GM18907 (cell line): ENCODE results near the gene TMEM54.
"Not testable (repeated sequence)": the region's sequence is repeated elsewhere in the genome, so short reads cannot be mapped to it uniquely, and the experiment has no call there.

Source experiments
- ATAC-seq: cut with Tn5 transposase; IDR thresholded peaks from one replicate; pipeline ENCODE4 v1.9.1; 2021; ENCODE audit warnings: mild to moderate bottlenecking, moderate library complexity; ENCODE audit not compliant: unreplicated experiment

Gene TMEM54

DNA sequence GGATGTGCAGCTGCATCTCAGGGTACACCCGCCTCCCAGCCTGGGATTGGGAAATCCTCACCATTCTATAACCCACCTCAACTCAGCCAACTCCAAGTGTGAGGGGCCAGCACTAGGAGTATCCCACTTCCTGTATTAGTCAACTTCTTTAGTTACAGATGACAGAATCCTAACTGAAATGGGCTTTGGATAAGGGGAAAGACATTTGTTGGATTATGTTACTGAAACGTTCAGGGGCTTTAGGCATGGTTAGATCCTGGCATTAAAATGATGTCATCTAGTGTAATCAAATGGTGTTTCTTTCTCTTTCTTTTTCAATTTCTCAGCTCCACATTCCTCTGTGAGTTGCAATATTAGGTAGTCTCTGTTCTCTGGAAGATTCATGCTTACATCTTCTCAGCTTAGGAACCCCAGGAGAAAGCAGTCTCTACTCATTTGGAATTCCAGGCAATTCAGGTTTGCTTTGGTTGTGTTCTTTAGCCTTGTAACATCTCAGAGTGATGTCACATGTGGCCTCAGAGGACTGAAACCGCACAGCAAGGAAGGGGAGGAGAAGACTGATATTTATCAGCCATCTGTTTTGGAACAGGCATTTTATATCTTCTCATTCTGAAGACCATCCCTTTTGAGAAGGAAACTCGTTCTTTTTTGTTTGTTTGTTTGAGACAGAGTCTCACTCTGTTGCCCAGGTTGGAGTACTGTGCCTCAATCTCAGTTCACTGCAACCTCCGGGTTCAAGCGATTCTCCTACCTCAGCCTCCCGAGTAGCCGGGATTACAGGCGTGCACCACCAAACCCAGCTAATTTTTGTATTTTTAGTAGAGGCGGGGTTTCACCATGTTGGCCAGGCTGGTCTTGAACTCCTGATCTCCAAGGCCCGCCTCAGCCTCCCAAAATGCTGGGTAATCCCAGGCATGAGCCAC lies 18.9 kb upstream of the TMEM54 start:
- no peak for ATAC-seq

DNA sequence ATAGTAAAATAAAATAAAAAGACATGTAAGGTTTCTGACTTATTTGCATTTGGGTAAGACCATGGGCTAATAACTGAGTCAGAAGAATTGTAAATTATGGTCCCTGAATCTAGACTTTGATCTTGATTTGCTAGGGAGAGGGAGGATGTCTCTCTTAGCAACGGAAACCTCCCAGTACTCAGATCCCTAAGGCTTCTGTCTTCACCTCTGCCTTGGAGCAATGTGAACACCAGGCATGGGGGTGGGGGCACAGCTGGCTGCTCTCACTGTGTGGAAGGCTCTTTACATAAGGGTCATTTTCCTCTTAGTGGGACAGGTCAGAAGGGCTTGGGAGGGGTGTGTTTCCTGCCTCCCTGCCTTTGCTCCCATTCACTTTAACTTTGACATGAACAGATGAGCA lies 17.0 kb upstream of the TMEM54 start:
- no peak for ATAC-seq

DNA sequence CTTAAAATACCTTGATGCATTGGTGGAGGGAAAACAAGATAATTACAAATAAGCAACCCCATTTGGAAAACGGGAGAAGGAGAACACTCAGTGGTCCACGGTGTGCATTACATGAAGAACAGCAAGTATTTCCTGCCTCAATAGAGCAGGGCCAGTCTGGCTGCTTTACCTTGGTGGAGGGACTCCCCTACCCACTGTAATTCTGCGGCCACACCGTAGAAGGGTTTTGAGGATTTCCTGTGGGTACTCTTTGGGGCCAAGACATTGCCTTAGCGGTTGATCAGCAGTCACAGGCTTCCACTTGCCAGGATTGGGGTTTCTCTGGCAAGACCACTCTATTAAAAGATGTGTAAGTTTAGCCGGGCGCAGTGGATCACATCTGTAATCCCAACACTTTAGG lies 16.3 kb upstream of the TMEM54 start:
- no peak for ATAC-seq

DNA sequence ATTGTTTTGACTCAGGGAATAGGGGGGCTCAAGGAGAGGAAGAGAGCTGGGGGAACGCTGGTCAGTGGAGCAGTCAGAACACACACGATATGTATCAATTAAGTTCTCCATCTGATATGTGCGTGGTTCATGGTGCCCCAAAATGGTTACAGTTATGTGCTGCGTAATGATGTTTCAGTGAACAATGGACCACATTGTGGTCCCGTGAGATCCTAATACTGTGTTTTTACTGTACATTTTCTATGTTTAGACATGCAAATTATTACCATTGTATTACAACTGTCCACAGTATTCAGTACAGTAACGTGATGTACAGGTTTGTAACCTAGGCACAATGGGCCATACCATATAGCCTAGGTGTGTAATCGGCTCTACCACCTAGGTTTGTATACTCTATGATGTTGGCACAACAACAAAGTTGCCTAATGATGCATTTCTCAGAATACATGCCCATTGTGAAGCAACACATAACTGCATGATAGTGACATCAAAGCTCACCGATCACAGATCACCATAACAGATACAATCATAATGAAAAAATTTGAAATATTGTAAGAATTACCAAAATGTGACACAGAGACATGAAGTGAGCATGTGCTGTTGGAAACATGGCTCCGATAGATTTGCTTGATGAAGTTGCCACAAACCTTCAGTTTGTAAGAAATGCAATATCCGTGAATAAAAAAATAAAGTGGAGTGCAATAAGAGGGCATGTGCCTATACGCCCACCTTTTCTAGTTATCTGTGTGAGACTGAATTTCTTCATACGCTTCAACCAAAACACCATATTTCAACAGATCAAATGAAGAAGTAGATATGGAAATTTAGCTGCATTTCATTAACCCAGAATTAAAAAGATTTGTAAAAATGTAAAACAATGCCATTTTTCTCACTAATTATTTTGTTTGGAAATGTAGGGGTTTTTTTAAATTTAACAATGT lies 14.8 kb upstream of the TMEM54 start:
- ATAC-seq = no peak

DNA sequence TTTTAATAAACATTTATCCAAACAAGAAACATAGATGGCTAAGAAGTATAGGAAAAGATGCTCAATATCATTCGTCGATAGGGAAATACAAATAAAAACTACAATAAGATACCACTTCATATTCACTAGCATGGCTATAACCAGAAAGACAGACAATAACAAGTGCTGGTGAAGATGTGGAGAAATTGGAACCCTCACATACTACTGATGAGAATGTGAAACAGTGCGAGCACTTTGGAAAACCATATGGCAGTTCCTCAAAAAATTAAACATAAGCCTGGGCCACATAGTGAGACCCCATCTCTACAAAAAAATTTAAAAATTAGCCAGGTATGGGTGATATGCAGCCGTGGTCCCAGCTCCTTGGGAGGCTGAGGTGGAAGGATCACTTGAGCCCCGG lies 9.1 kb upstream of the TMEM54 start:
- no peak for ATAC-seq

DNA sequence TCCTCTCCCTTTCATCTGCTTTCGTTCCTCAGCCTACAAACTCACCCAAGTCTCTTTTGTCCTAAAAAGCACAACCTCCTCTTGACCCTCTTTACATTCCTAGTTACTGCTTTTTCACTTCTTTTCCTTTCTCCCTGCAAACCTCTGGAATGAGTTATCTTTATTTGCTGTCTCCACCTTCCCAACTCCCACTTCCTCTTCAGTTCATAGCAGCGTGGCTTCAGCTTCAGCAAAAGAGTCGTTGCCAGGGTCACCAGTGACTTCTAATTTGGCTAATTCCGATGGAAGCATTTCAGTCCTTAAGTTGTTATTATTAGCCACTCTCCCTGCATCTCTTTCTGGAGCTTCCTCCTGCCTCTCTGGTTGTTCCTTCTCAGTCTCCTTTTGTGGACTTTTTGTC lies 6.2 kb upstream of the TMEM54 start:
- no peak for ATAC-seq

DNA sequence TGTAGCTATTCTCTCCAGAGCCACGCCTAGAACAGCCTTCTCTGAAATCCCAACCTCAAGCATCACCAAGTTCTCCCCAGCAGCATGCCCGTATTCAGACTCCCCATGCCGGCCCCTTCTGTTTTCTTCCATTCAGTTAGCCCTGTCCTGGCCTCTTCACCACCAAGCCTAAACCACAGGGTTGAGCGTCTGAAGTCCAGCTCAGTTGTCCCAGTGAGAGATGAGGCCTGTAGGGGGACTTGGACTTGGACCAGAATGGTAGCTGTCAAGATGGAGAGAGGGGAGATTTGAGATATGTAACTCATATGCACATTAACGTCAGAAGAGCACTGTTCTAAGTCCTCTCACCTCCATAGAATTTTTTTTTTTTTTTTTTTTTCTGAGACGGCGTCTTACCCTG lies 5.5 kb upstream of the TMEM54 start:
- no peak for ATAC-seq

DNA sequence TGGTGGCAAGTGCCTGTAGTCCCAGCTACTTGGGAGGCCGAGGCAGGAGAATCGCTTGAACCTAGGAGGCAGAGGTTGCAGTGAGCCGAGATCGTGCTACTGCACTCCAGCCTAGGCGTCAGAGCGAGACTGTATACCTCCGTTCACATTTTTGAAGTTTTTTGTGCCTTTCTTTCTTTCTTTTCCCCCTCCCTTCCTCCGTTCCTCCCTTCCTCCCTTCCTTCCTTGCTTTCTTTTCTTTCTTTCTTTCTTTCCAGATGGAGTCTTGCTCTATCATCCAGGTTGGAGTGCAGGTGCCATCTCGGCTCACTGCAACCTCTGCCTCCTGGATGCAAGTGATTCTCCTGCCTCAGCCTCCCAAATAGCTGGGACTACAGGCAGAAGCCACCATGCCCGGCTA lies 4.4 kb upstream of the TMEM54 start:
- ATAC-seq = not testable (repeated sequence)

DNA sequence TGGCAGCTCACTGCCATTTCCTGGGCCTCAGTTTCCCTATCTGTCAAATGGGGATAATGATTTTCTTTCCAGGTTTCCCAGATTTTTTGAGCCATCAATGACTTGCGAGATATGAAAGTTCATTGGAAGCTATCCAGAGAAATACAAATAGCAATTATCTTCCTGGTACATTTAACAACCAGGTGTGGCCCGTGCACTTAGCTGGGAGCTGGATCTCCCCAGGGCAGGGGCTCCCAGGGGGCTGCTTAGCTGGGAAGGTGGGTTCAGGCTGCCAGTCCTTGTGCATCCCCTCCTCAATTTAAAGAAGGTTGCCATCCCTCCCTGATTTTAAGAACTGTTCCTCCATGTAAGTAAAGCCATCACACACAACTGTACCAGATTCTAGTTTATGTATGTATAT lies 3.6 kb upstream of the TMEM54 start:
- no peak for ATAC-seq

DNA sequence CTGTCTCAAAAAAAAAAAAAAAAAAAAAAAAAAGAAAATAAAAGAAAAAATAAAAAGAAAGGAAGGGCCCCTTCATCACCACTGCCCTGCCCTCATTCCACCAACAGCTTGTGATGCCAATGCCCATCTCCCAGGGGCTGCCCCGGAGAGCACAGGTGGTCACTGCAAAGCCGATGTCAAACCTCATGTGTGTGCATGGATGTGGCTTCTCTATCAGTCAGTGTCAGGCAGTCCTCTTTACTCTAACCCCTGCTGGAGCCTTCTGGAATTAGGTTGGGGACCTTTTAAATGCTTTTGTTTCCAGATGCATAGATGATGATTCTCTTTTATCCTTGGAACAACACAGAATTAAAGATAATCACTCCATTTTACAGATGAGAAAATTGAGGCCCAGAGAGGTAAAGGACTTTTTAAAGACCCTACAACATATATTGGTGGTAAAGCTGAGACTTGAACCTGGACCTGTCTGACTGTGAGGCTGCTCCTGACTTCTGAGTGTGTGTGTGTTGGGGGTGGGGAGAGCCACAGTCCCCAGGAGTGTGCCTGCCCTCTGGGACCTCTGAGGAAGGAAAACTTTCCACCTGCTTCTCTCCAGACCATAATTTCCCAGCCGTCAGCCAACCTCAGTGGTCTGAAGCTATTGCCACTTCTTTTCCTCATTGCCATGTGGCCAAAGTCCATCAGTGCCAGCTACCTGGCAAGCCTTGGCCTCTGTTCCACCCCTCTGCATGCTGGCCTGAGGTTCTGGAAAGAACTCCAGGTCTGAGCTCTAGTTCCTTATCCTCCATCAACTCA lies 3.0 kb upstream of the TMEM54 start:
- no peak for ATAC-seq

DNA sequence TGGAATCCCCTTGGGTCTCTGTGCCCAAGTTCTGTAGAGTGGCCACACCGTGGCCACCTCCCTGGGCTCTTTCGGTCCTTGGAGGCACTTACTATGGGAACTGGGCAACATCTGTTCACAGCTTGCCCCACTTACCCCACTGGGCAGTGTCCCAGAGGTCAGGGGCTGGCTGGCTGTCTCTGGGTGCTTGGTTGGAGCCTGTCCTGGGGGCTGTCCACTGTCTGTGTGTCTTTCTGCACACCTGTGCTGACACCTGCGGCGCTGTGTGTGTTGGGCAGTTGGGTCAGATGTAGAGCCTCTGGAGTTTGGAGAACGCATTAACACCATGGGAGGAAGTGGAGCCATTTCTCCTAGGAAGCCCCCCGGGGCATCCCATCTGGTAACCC lies 1.3 kb upstream of the TMEM54 start:
- no peak for ATAC-seq

DNA sequence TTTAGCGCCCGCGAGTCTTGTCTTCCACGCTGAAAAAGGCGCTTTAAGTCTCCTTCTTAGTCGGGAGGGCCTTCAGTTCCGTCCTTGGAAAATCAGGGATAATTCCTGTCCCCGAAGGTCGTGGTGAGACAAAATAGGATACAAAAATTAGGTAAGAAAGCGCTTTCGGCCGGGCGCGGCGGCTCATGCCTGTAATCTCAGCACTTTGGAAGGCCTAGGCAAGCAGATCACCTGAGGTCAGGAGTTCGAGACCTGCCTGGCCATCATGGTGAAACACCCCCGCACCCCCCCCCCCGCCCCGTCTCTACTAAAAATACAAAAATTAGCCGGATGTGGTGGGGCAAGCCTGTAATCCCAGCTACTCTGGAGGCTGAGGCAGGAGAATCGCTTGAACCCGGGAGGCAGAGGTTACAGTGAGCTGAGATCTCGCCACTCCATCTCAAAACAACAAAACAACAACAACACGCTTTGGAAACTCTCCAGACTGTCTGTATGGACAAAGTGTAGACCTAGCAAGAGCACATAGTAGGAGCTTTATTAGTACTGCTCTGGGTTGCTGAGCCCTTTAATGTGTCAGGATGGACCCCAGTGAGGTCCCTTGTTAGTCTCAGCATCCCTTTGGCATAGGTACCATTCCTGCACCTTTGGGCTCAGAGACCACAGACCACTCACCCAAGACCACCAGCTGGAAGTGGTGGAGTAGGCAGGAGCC lies 790 bp upstream of the TMEM54 start:
- ATAC-seq = no peak

DNA sequence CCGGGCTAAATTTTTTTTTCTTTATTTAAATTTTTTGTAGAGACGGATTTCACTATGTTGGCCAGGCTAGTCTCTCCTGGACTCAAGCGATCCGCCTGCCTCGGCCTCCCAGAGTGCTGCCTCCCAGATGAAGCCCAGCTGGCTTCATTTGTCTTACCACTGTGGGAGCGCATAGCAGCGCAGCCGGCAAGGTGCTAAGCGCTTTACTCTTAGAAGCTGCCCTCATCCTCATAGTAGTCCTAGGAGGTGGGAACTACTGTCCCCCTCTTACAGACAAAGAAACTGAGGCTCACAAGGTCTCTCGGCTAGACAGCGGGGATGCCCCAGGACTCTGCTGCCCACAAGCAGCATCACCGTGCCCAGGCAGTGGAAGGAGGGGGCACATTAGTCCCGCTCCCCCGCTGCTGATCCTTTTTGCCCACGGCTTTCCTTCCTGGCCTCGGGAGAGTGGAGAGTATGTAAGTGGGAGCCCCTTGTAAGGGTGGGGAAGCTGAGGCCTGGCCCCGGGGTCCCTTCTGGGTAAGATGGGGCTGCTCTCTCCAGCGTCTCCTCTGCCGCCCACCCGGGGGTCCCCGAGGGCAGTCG lies 726 bp downstream of the TMEM54 start:
- no peak for ATAC-seq

DNA sequence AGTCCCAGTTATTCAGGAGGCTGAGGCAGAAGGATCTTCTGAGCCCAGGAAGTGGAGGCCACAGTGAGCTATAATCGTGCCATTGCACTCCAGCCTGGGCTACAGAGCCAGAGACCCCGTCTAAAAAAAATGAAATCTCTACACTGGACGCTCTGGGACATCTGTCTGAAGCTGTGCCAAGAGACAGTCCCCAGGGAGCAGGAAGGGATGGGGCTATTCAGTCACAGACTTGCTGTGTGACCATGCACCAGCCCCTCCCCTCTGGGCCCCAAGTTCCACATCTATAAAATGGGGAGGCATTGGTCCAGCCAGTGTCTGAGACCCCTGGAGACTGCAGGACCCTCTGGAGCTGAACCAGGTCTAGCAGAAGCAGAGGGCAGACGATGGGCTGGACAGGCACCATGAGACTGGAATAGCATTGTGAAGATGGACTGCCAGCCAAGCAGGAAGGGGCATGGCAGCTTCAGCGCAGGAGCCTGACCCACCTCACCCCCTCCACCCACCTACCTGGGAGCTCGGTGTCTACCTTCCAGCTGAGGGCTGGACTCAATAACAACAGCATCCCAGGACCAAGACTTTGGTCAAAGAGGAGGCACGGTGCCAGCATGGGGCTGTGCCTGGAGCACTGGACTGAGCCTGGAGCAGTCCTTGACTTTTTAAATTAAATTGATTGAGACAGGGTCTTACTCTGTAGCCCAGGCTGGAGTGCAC lies 1.4 kb downstream of the TMEM54 start:
- no peak for ATAC-seq

DNA sequence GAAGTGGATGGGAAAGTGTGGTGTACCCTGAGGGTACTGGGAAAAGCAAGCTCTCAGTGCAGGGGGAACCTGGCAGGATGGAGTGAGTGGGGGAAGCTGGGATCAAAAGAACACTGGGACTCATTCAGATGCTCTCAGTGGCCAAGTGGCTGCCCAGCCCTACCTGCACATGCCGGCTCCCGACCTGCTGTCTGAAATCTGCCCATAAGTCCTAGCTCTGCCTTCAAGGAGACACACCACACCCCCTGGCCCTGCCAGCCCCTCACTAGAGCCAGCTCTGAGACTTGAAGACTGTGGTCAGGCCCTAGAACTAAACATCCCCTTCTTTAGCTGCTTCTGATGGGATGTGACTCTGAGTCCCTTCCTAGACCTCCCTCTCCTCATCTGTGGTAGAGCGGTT lies 2.2 kb downstream of the TMEM54 start:
- ATAC-seq = no peak

DNA sequence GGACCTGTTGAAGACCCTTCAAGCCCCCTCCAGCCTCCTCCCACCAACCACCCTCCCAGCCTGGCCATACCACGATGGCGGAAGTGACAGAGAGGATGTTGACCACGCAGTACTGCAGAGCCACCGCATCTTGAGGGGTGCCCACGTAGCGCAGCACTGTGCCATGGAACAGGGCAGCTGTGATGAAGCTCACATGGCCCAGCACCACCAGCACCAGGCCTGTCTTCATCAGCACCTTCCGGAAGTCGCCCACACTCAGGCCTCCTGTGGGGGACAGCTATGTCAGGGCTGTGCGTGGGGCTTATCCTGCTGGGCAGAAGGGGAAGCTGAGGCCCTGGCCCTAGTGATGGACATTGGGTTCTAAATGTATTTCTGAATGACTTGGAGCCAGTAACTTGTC lies 3.1 kb downstream of the TMEM54 start:
- ATAC-seq = no peak

DNA sequence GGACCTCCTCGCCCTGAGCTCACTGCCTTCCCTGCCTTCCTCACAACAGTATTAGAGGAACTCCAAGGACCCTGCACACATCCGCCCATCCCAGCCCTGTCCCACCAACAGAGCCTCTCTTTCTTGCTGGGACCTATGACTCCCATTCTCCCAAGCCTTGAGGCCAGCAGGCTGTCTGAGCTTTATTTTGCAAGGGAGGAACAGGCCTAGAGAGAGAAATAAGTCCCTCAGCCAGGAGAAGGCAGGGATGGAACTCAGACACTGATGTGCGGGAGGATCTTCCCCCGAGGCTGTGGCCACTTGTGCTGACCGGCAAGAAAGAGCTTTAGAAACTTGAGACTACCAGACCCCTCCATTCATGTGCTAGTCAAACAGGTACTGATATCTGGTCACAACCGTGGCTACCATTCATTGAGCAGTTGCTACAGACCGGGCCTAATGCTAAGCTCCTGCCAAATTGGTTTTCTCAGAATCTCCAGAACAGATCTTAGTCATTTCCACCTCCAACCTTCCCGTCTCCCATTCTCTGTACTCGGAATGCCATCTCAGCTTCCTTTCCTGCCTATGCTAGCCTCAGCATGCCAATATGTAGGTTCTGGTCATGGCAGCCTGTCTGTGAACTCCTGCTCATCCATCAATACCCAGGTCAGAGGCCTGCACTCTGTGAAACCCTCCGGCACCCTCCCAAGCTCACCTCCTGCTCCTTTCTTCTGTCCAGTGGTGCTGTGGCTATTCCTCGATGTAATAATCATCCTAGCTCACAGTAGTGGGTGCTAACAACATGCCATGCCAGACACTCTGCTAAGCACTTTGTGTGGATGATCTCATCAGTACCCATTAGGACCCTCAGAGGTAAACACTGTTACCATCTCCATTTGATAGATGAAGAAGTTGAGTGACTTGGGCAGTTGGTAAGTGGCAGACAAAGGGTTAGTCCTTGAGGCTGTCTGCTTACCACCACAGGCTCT lies 3.8 kb downstream of the TMEM54 start:
- ATAC-seq = no peak

DNA sequence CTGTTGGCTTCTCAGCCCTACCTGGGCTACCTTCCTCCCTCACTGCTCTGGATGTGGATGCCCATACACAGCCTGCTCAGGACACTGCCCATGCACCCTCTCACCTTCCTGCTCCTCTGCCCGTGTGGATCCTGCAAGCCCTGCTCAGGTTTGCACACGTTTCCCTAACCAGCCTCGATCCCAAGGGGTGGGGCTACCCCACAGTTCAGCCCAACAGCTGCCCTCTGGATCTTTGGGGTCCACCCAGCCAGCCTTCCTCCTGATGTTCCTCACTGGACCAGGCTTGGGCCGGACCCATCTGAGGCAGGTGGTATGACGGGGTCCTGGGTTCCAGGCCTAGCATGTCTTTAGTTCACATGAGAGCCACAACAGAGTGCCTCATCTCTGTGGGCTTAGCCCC lies 4.7 kb downstream of the TMEM54 start:
- ATAC-seq = no peak
